ENCODE measurements around the gene PACS2. TPM values are rescaled to one million over a fixed set of nuclear protein-coding genes. Genes with fewer than 3 reads are reported as not detected.

The PACS2 gene
- total and polyA plus RNA-seq, 4 donors, result 37.9 to 87.2 (median 71.0) TPM

DNA sequence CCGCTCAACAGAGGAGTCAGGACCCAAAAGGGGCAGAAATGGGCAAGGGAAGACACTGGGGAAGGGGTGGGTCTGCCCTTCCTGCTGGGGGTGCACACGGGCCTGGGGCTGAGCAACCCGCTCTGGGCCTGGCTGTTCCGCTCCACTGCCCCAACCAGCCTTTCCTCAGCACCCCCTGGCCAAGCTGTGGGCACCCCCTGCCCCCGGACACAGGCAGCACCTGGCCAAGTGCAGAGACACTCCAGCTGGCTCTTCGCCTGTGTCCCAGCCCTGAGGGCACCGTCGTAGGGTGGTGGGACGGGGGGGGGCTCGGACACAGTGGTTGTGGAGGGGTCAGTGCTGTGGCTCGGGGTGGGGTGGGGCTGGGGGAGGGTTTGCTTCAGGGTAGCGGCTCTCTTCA, 10.3 kb downstream of the PACS2 start:
- Histone ChIP-seq H3K36me3 (ENCODE audit: control insufficient read depth in 4 of 4, insufficient read depth in 4 of 4, low read length in 4 of 4) (peaks cover 0 to 3% (median 0%) of the 10 kb centered on the region in 4 donors), H3K9ac (ENCODE audit: insufficient read depth in 1 of 2, low read length in 2 of 2) (no peak overlapping the region), H3K27me3 (ENCODE audit: control insufficient read depth in 3 of 3, insufficient read depth in 3 of 3, low read length in 2 of 3) (no peaks in the 10 kb centered on the region), H3K27ac (ENCODE audit: low read depth in 1 of 2, low read length in 1 of 2) (no peak overlapping the region), H3K9me3 (ENCODE audit: control insufficient read depth in 4 of 4, insufficient read depth in 3 of 4, low read length in 3 of 4) (no peaks in the 10 kb centered on the region), H3K4me3 (no peak overlapping the region), H3K4me1 (ENCODE audit: control insufficient read depth in 5 of 5, insufficient read depth in 5 of 5, low read length in 5 of 5) (peaks cover 0 to 29% (median 13%) of the 10 kb centered on the region in 5 donors)
- 84 to 93% methylated on average over 12 of the region's 12 CpGs for WGBS, 2 donors
- DNase-seq (no peak), ATAC-seq (ENCODE audit: insufficient read depth, low FRiP score) (no peak)
- TF ChIP-seq, protein P1, sequence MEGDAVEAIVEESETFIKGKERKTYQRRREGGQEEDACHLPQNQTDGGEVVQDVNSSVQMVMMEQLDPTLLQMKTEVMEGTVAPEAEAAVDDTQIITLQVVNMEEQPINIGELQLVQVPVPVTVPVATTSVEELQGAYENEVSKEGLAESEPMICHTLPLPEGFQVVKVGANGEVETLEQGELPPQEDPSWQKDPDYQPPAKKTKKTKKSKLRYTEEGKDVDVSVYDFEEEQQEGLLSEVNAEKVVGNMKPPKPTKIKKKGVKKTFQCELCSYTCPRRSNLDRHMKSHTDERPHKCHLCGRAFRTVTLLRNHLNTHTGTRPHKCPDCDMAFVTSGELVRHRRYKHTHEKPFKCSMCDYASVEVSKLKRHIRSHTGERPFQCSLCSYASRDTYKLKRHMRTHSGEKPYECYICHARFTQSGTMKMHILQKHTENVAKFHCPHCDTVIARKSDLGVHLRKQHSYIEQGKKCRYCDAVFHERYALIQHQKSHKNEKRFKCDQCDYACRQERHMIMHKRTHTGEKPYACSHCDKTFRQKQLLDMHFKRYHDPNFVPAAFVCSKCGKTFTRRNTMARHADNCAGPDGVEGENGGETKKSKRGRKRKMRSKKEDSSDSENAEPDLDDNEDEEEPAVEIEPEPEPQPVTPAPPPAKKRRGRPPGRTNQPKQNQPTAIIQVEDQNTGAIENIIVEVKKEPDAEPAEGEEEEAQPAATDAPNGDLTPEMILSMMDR (IDR thresholded peaks at IDR 0.05; ENCODE audit: control extremely low read depth, extremely low read depth), result no peak

- Histone ChIP-seq H3K9me3 (ENCODE audit: control insufficient read depth in 4 of 4, insufficient read depth in 3 of 4, low read length in 3 of 4) (no peaks in the 10 kb centered on the region), H3K36me3 (ENCODE audit: control insufficient read depth in 4 of 4, insufficient read depth in 4 of 4, low read length in 4 of 4) (peaks cover 0 to 3% (median 0%) of the 10 kb centered on the region in 4 donors), H3K9ac (ENCODE audit: insufficient read depth in 1 of 2, low read length in 2 of 2) (no peak overlapping the region), H3K4me1 (ENCODE audit: control insufficient read depth in 5 of 5, insufficient read depth in 5 of 5, low read length in 5 of 5) (peaks cover 0 to 32% (median 13%) of the 10 kb centered on the region in 5 donors), H3K27ac (ENCODE audit: low read depth in 1 of 2, low read length in 1 of 2) (no peak overlapping the region), H3K4me3 (no peak overlapping the region), H3K27me3 (ENCODE audit: control insufficient read depth in 3 of 3, insufficient read depth in 3 of 3, low read length in 2 of 3) (no peaks in the 10 kb centered on the region)
- 88 to 92% methylated on average over 9 of the region's 9 CpGs for WGBS, 2 donors
- no peak for DNase-seq
- ATAC-seq (ENCODE audit: insufficient read depth, low FRiP score), result no peak
- TF ChIP-seq, protein P1 (IDR thresholded peaks at IDR 0.05; ENCODE audit: control extremely low read depth, extremely low read depth), result no peak
These were observed 10.8 kb downstream of the PACS2 start for GRCh38 chr14:105325303-105325702.

DNA sequence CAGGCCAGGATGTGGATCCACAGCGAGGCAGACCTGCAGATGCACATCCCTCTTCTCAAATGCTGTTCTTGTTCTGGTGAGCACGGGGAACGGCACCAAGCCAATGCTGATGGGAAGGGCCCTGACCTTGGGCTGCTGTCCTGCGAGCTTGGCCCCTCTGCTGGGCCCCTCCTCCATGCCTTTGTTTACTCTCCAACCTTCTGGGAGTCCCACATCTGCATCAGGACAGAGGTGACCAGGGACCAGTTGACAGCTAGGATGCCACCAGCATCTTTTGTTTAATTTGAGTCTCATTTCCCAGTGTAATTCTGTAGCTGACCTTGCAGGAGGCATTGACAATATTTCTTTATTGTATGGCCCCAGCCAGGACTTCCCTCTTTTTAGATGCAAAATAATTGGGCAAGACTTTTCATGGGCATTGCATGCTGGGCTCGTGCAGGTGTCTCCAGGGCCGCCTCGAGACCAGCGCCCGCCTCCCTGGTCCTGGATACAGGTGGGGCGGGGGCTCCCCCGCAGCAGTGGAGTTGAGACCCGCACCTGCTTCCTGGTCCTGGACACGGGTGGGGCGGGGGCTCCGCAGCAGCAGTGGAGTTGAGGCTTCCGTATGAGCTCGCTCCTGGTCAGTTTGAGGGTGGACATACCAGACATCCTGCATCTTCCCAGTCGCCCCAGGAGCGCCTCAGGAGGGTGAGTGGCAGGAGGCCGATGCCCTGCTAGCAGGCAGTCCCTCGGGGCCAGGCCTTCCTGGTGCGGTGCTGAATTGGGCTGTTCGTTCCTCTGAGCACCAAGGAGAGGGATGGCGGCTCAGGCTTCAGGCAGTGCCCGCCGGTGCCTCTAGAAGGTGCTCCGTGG, 11.4 kb downstream of the PACS2 start:
- peaks cover 0 to 3% (median 0%) of the 10 kb centered on the region in 4 donors for H3K36me3 ChIP-seq (ENCODE audit: control insufficient read depth in 4 of 4, insufficient read depth in 4 of 4, low read length in 4 of 4)
- TF ChIP-seq, protein P1 (IDR thresholded peaks at IDR 0.05; ENCODE audit: control extremely low read depth, extremely low read depth), result no peak
- no peaks in the 10 kb centered on the region for H3K27me3 ChIP-seq (ENCODE audit: control insufficient read depth in 3 of 3, insufficient read depth in 3 of 3, low read length in 2 of 3)
- H3K27ac ChIP-seq (ENCODE audit: low read depth in 1 of 2, low read length in 1 of 2), result no peak overlapping the region
- no peak overlapping the region for H3K9ac ChIP-seq (ENCODE audit: insufficient read depth in 1 of 2, low read length in 2 of 2)
- no peak overlapping the region for H3K4me3 ChIP-seq
- H3K9me3 ChIP-seq (ENCODE audit: control insufficient read depth in 4 of 4, insufficient read depth in 3 of 4, low read length in 3 of 4), result no peaks in the 10 kb centered on the region
- DNase-seq (no peak), ATAC-seq (ENCODE audit: insufficient read depth, low FRiP score) (no peak)
- peaks cover 0 to 37% (median 13%) of the 10 kb centered on the region in 5 donors for H3K4me1 ChIP-seq (ENCODE audit: control insufficient read depth in 5 of 5, insufficient read depth in 5 of 5, low read length in 5 of 5)
- WGBS, 2 donors, result 81 to 83% methylated on average over 27 of the region's 27 CpGs
